Adrenal gland (tissue), 12 donors: ENCODE measurements around the gene MORN1. TPM values are rescaled to one million over a fixed set of nuclear protein-coding genes. Genes with fewer than 3 reads are reported as not detected.
"Not testable (repeated sequence)": the region's sequence is repeated elsewhere in the genome, so short reads cannot be mapped to it uniquely, and the experiment has no call there.

Experiments
- DNase-seq, 7 donors: peaks; one replicate each; pipeline ENCODE4 v3.0.0-alpha.2; 2019 to 2020
- H3K27ac ChIP-seq, 5 donors: fragments of 200-600 bp; sonication (generic) in 4 of 5; 1 replicate in 3 of 5; 2 replicates in 2 of 5; pipeline versions ENCODE4 v1.5.1 to v1.8.0; 2016 to 2020; ENCODE audit warnings: mild to moderate bottlenecking in 1 of 5
- H3K27me3 ChIP-seq: fragments of 200-600 bp; 2 replicates; pipeline ENCODE4 v1.8.0; 2021
- H3K36me3 ChIP-seq, 2 donors: fragments of 200-600 bp; replicated peaks in 1 of 2; 1 replicate in 1 of 2; 2 replicates in 1 of 2; pipeline versions ENCODE4 v1.5.1 to v1.8.0; 2018 to 2022
- H3K4me1 ChIP-seq, 2 donors: fragments of 200-600 bp; replicated peaks in 1 of 2; 1 replicate in 1 of 2; 2 replicates in 1 of 2; pipeline versions ENCODE4 v1.5.1 to v1.8.0; 2018 to 2021
- H3K4me3 ChIP-seq, 4 donors: fragments of 200-600 bp; sonication (generic) in 3 of 4; one replicate each; pipeline ENCODE4 v1.5.1; 2016 to 2018
- H3K9me3 ChIP-seq, 3 donors: fragments of 200-600 bp; sonication (generic) in 1 of 3; replicated peaks in 1 of 3; 1 replicate in 2 of 3; 2 replicates in 1 of 3; pipeline versions ENCODE4 v1.5.1 to v1.8.0; 2016 to 2021
- CTCF ChIP-seq, 6 experiments: fragments of 450-650 bp in 4 of 6; fragments of 200-600 bp in 2 of 6; sonication (generic) in 1 of 6; IDR thresholded peaks; 1 replicate in 5 of 6; 2 replicates in 1 of 6; pipeline versions ENCODE4 v1.5.1 to v1.8.0; 2016 to 2021; ENCODE audit warnings: antibody characterized with exemption in 6 of 6, mild to moderate bottlenecking in 2 of 6, moderate library complexity in 1 of 6
- POLR2A ChIP-seq, 2 donors: fragments of 450-650 bp; IDR thresholded peaks; one replicate each; pipeline ENCODE4 v1.6.1; 2017; ENCODE audit warnings: antibody characterized with exemption in 2 of 2, mild to moderate bottlenecking in 2 of 2, moderate library complexity in 1 of 2
- WGBS, 4 donors: extraction: QIAGEN DNeasy Blood & Tissue Kit in 2 of 4; methylation state at CpG; one replicate each; pipeline versions ENCODE4 v1.1.5 to v1.1.7; 2013 to 2017; 5-methylcytosine and 5-hydroxymethylcytosine counted together
- intact Hi-C, 2 donors: fragments of 100-400 bp; cut with DNase I; formaldehyde crosslinking; loops; one replicate each; pipeline versions ENCODE4 v1.14.1 to v1.15.0; 2022 to 2023
- polyA plus RNA-seq, 3 donors: library from polyadenylated mRNA; stranded (reverse); fragments of 200-250 nt in 2 of 3; fragments of 350-450 nt in 1 of 3; fragmentation: Illumina TruSeq in 1 of 3; extraction: RNeasy Lipid Tissue Mini Kit (QIAGEN cat#74804) in 1 of 3; gene quantifications; one replicate each; pipeline ENCODE4 v1.2.3, GENCODE V29; 2013 to 2014
- total RNA-seq, 9 donors: library from RNA; depleted of rRNA in 4 of 9; stranded (reverse); fragments of >200 nt in 4 of 9; fragments of 120-200 nt in 1 of 9; fragmentation: NEBNext Ultra II Directional in 1 of 9; extraction: Animal tissue kit (Norgen Biotek cat#: 25700) in 1 of 9; gene quantifications; one replicate each; pipeline versions ENCODE4 v1.1.0 to v1.2.4, GENCODE V29; 2013 to 2023
- donor health status: healthy with polysubstance abuse.
- donor health status: Bipolar disorder and iron deficiency.
- donor health status: DM: yes; HTN: yes; CAD: no.
- donor health status: DM: no; HTN: no; CAD: no.
- donor health status: DM: no; HTN: no; CAD: no.
- donor health status: DM: yes; HTN: yes; CAD: no.

MORN1 gene
- total and polyA plus RNA-seq, 12 donors, result 1.8 to 14.1 (median 8.7) TPM

GRCh38 chr1:2334883-2335534, 56.3 kb downstream of the MORN1 start:
- Histone ChIP-seq H3K27ac (no peak overlapping the region), H3K27me3 (no peaks in the 10 kb centered on the region), H3K4me3 (no peak overlapping the region), H3K36me3 (no peaks in the 10 kb centered on the region), H3K9me3 (no peaks in the 10 kb centered on the region), H3K4me1 (no peaks in the 10 kb centered on the region)
- TF ChIP-seq CTCF (IDR thresholded peaks at IDR 0.05) (no peak), POLR2A (IDR thresholded peaks at IDR 0.05) (no peak)
- intact Hi-C loops, result no loop called here
- no peak for DNase-seq
- 79 to 90% (median 84%) methylated on average over 8 to 33 of the region's 33 CpGs for WGBS, 4 donors

- no peak for DNase-seq
- WGBS, 4 donors, result 86 to 93% (median 90%) methylated on average over 7 to 21 of the region's 21 CpGs
- Histone ChIP-seq H3K27ac (no peak overlapping the region), H3K4me3 (no peak overlapping the region), H3K4me1 (no peaks in the 10 kb centered on the region), H3K36me3 (no peaks in the 10 kb centered on the region), H3K9me3 (no peaks in the 10 kb centered on the region), H3K27me3 (no peaks in the 10 kb centered on the region)
- intact Hi-C loops, result no loop called here
- no peak for TF ChIP-seq CTCF (IDR thresholded peaks at IDR 0.05)
- no peak for TF ChIP-seq POLR2A (IDR thresholded peaks at IDR 0.05)
Observed at GRCh38 chr1:2334366-2334765, 57.0 kb downstream of the MORN1 start.

GRCh38 chr1:2331580-2331979, 59.8 kb downstream of the MORN1 start:
- peak overlapping the region in 1 of 5 donors; percentile 74 for H3K27ac ChIP-seq
- intact Hi-C loops, result not testable (repeated sequence)
- 90 to 94% (median 91%) methylated on average over 21 to 33 of the region's 33 CpGs for WGBS, 4 donors

GRCh38 chr1:2331200-2331544, 60.2 kb downstream of the MORN1 start:
- H3K36me3 ChIP-seq, result no peaks in the 10 kb centered on the region
- no peaks in the 10 kb centered on the region for H3K27me3 ChIP-seq
- peak overlapping the region in 1 of 5 donors; percentile 74 for H3K27ac ChIP-seq
- TF ChIP-seq CTCF (IDR thresholded peaks at IDR 0.05) (no peak), POLR2A (IDR thresholded peaks at IDR 0.05) (no peak)
- no peak overlapping the region for H3K4me3 ChIP-seq
- H3K9me3 ChIP-seq, result no peaks in the 10 kb centered on the region
- no peak for DNase-seq
- WGBS, 4 donors, result 76 to 80% (median 78%) methylated on average over 1 to 11 of the region's 11 CpGs; no CpG with 5 or more reads in 1 of the 4 donors
- H3K4me1 ChIP-seq, result no peaks in the 10 kb centered on the region
- intact Hi-C loops, result no loop called here

More at GRCh38 chr1:2331580-2331979, 59.8 kb downstream of the MORN1 start:
- H3K4me1 ChIP-seq, H3K36me3 ChIP-seq, H3K4me3 ChIP-seq, H3K27me3 ChIP-seq, H3K9me3 ChIP-seq, DNase-seq: not testable (repeated sequence)
